Esophagus muscularis mucosa (tissue), 4 donors: ENCODE measurements around the gene HIKESHI.

Source experiments
- CTCF ChIP-seq, 3 experiments: fragments of 200-600 bp in 2 of 3; fragments of 450-650 bp in 1 of 3; sonication (generic) in 2 of 3; IDR thresholded peaks; one replicate each; pipeline ENCODE4 v1.5.1; 2017 to 2019; ENCODE audit warnings: antibody characterized with exemption in 3 of 3, mild to moderate bottlenecking in 2 of 3, moderate library complexity in 1 of 3
- EP300 ChIP-seq: sonication (generic); formaldehyde crosslinking; IDR thresholded peaks from one replicate; pipeline ENCODE4 v1.6.1; 2017; ENCODE audit warnings: antibody characterized with exemption
- POLR2A ChIP-seq: fragments of 450-650 bp; IDR thresholded peaks from one replicate; pipeline ENCODE4 v1.6.1; 2017; ENCODE audit warnings: antibody characterized with exemption, moderate library complexity, mild to moderate bottlenecking, low read depth

GRCh38 chr11:86274999-86275398 lies 27.0 kb upstream of the HIKESHI start:
- TF ChIP-seq CTCF (IDR thresholded peaks at IDR 0.05), result no peak
- no peak for TF ChIP-seq POLR2A
- TF ChIP-seq EP300, result no peak
